NCI-H128 (cell line): ENCODE measurements around the gene SFN.
"Not testable (repeated sequence)": the region's sequence is repeated elsewhere in the genome, so short reads cannot be mapped to it uniquely, and the experiment has no call there.

ENCODE experiments used
- DNase-seq: peaks from one replicate; lab custom pipeline; 2025; ENCODE audit not compliant: unreplicated experiment; lab: John Stamatoyannopoulos, UW

SFN gene

DNA sequence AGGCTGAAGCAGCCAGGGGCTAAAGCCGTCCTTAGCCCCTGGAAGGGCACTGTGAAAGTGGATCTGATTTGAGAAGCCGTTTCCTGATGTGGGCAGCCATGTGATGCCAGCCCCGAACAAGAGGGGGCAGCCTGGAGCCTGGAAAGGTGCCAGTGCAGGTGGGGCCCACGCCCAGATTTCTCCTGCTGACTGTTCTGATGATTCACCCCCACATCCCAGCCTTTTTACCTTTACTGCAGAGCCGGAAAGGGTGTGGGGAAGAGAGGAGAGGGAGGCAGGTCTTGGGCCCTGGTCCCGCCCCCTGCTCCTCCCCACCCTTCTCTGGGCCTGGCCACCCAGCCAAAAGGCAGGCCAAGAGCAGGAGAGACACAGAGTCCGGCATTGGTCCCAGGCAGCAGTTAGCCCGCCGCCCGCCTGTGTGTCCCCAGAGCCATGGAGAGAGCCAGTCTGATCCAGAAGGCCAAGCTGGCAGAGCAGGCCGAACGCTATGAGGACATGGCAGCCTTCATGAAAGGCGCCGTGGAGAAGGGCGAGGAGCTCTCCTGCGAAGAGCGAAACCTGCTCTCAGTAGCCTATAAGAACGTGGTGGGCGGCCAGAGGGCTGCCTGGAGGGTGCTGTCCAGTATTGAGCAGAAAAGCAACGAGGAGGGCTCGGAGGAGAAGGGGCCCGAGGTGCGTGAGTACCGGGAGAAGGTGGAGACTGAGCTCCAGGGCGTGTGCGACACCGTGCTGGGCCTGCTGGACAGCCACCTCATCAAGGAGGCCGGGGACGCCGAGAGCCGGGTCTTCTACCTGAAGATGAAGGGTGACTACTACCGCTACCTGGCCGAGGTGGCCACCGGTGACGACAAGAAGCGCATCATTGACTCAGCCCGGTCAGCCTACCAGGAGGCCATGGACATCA lies at the start of gene SFN:
TSS of gene SFN (plus strand) at position 369 of the 904 bp plus-strand sequence. CDS start at position 433, 64 bp downstream.
- peak; percentile 12 for DNase-seq

DNA sequence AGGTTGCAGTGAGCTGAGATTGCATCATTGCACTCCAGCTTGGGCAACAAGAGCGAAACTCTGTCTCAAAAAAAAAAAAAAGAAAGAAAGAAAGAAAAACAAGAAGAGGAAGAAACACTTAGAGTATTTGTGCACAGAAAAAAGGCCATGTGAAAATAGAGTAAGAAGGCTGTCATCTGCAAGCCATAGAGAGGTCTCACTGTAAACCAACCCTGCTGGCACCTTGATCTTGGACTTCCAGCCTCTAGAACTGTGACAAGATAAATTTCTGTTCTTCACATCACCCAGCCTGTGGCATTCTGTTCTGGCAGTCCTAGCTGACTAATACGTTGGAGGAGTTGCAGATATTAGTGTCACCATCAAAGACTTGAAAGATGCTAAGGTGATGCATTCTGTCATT lies 48.6 kb upstream of the SFN start:
- DNase-seq = no peak

DNA sequence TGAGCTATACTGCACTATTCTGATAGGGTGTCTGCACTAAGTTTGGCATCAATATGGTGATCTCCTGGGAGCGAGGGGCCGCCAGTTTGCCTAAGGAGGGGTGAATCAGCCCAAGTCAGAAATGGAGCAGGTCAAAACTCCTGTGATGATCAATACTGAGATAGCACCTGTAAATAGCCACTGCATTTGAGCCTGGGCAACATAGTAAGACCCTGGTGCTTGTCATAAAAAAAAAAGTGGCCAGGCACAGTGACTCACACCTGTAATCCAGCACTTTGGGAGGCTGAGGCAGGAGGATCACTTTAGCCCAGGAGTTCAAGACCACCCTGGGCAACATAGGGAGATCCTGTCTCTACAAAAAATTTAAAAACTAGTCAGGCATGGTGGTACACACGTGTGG lies 48.1 kb upstream of the SFN start:
- DNase-seq = no peak

DNA sequence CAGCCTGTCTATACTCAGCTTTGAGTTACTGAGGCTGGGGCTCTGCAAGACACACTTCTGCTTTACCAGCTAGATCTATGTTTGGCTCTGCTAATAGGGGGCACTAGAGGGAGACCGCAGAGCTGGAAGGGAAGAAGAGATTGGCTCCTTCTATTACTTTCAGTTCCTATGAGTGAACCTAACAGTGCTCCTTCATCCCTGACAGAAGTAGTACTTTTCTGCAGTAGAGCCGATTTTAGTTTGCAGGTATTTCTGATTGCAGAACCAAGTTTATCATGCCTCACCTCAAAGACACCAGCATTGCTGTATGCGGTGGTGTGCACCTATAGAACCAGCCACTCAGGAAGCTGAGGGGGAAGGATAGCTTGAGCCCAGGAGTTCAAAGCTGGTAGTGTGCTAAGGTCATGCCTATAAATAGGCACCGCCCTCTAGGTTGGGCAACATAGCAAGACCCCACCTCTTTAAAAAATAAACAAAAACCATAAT lies 42.1 kb upstream of the SFN start:
- DNase-seq = no peak

GRCh38 chr1:26822737-26823395 lies 40.1 kb upstream of the SFN start:
- no peak for DNase-seq

DNA sequence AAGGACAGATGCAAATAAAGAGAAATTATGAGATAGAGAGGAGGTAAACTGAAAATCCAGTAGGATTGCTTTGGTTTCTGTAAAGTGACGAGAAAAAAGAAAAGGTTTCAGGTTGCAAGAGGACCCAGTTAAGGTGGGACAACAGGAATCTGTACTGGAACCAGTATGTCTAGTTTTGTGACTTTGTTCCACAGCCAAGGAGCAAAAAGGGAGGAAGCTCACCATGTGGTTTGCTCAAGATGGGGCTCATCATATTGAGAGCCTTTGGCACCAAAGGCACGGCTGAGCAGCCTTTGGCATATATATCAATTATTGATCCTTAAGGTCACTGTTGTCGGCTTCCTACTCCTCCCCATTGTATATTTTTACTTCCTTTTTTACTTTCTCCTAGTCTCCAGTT lies 38.2 kb upstream of the SFN start:
- DNase-seq = no peak

DNA sequence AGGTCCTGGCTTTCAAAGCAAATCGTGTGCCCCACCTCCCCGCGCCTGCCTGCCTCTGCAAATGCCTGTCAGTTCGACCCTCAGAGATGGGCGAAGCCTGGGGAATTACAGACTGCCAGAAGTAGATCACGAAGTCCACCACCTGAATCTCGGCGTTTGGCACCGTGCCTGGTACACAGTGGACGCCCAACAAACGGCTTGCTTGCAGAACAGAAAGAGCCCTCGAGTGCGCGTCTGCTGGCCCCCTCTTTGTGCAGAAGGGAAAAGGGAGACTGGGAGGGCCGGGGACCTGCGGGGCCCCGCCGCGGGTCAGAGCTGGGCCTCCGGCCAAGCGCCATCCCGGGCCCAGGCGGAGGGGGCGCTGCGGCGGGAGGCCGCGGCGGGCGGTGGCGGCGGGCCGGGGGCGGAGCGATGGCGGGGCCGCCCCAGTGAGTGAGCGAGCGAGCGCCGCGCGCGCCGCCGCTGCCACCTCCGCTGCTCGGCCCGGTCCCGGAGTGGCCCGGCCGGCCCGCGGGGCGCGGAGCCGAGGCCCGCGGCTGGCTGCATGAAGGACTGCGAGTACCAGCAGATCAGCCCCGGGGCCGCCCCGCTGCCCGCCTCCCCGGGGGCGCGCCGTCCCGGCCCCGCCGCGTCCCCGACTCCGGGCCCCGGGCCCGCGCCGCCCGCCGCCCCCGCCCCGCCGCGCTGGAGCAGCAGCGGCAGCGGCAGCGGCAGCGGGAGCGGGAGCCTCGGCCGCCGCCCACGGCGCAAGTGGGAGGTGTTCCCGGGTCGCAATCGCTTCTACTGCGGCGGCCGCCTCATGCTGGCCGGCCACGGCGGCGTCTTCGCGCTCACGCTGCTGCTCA lies 36.5 kb upstream of the SFN start, which contains the start of gene ZDHHC18:
TSS of gene ZDHHC18 (plus strand) at position 428 of the 845 bp plus-strand sequence. CDS start at position 545, 117 bp downstream.
- DNase-seq = peak; percentile 23

- DNase-seq = no peak
These were observed 35.8 kb upstream of the SFN start for GRCh38 chr1:26827106-26827604.

DNA sequence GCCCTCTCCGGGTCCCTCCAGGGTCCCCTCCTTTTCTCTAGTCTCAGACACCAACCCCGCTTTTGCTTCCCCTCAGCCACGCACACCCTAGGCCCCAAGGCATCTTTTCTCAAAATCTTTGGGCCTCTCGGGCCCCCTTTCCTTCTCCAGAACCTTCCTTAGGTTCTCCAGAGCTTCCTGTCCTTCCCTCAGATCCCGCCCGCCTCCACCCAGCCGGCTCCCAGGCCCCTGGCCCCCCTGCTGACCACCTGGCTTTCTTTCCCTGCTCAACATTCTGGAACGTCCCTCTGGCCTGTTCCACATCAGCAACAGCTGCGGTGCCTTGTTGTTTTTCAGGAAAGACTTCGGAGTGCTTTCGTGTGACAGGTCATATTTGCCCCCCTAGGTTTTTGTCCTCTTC lies 35.3 kb upstream of the SFN start:
- no peak for DNase-seq

GRCh38 chr1:26828411-26828991 lies 34.4 kb upstream of the SFN start:
- no peak for DNase-seq

- DNase-seq = no peak
These were observed 33.6 kb upstream of the SFN start for GRCh38 chr1:26829184-26829911.

GRCh38 chr1:26831059-26831458 lies 31.9 kb upstream of the SFN start:
- DNase-seq = no peak

GRCh38 chr1:26831546-26832248 lies 31.3 kb upstream of the SFN start:
- DNase-seq = no peak

GRCh38 chr1:26832249-26832960 lies 30.5 kb upstream of the SFN start:
- no peak for DNase-seq

GRCh38 chr1:26833432-26834405 lies 29.2 kb upstream of the SFN start:
- DNase-seq = no peak

- not testable (repeated sequence) for DNase-seq
These were observed 25.3 kb upstream of the SFN start for GRCh38 chr1:26837665-26838064.
